OCI-LY3 (cell line): ENCODE results near the gene ABCC8.

ENCODE experiments used
- H2AFZ ChIP-seq: fragments of 200-600, 300-600 bp; shearing (Covaris generic); 2 replicates; pipeline ENCODE4 v1.6.0; 2014; ENCODE audit warnings: antibody characterized with exemption, low read depth, low read length
- H3K27ac ChIP-seq: fragments of 200-600, 300-600 bp; sonication (generic); 2 replicates; pipeline ENCODE4 v1.5.1; 2014; ENCODE audit warnings: mild to moderate bottlenecking, low read length, moderate library complexity, mixed read lengths
- H3K27me3 ChIP-seq: fragments of 200-600, 300-600 bp; sonication (generic); 2 replicates; pipeline ENCODE4 v1.6.1; 2014; ENCODE audit warnings: low read depth, low read length, mixed read lengths
- H3K36me3 ChIP-seq: fragments of 200-600, 300-600 bp; sonication (generic); replicated peaks from 2 replicates; pipeline ENCODE3; 2014; ENCODE audit warnings: low read depth, low read length, mixed read lengths
- H3K4me1 ChIP-seq: fragments of 300-600, 200-600 bp; sonication (generic); 2 replicates; pipeline ENCODE4 v1.6.1; 2014; ENCODE audit warnings: low read length, mixed read lengths
- H3K4me2 ChIP-seq: fragments of 200-600, 300-600 bp; sonication (generic); 2 replicates; pipeline ENCODE4 v1.6.1; 2014; ENCODE audit warnings: low read length, mixed read lengths
- H3K4me3 ChIP-seq: fragments of 300-600, 200-600 bp; sonication (generic); 2 replicates; pipeline ENCODE4 v1.5.1; 2014; ENCODE audit warnings: antibody characterized with exemption, mild to moderate bottlenecking, low read length, moderate library complexity
- H3K79me2 ChIP-seq: fragments of 300-600, 200-600 bp; shearing (Covaris generic); 2 replicates; pipeline ENCODE4 v1.6.1; 2014; ENCODE audit warnings: mild to moderate bottlenecking, low read length, mixed read lengths
- H3K9ac ChIP-seq: fragments of 300-600, 200-600 bp; shearing (Covaris generic); 2 replicates; pipeline ENCODE4 v1.6.0; 2014; ENCODE audit warnings: mild to moderate bottlenecking, low read length, moderate library complexity
- H3K9me3 ChIP-seq: fragments of 200-600, 300-600 bp; shearing (Covaris generic); 2 replicates; pipeline ENCODE4 v1.6.1; 2014; ENCODE audit warnings: low read length, mixed read lengths; ENCODE audit not compliant: insufficient read depth
- H4K20me1 ChIP-seq: fragments of 200-600, 300-600 bp; sonication (generic); 2 replicates; pipeline ENCODE4 v1.6.1; 2016; ENCODE audit warnings: low read length, mixed read lengths; ENCODE audit not compliant: insufficient read depth
- EZH2phosphoT487 ChIP-seq: fragments of 200-600 bp; shearing (Covaris generic); IDR thresholded peaks from 2 replicates; pipeline ENCODE4 v1.6.1; 2018; ENCODE audit warnings: antibody characterized with exemption, mixed run types, low read depth
- TF ChIP-seq, protein P1 (sequence below): fragments of 200-600, 300-600 bp; sonication (generic); IDR thresholded peaks from 2 replicates; pipeline ENCODE4 v1.5.1; 2014; ENCODE audit warnings: antibody characterized with exemption, low read length, low read depth

Gene ABCC8

DNA sequence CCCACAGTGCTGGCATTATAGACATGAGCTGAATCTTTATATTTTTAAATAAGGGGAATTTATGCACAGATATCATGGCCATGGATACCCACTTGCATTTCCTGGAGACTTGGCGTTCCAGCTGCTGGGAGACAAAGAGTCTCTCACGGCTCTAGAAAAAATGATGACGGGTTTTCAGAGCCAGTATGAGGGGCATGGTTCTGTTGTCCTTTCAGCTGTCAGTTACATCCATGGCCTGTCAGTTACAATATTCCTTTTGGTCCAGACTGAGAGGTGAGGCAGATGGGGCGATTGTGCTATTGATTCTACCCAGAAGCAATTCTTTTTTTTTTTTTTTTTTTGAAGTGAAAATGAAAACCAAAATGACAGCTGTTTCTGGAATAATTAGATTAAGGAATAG lies 37.8 kb upstream of the ABCC8 start:
- H3K36me3 ChIP-seq: no peaks in the 10 kb centered on the region
- peaks cover 61% of the 10 kb centered on the region for H3K27me3 ChIP-seq
- H3K27ac ChIP-seq: no peak overlapping the region
- no peaks in the 10 kb centered on the region for H3K4me1 ChIP-seq
- no peak for TF ChIP-seq EZH2phosphoT487
- TF ChIP-seq, protein P1, sequence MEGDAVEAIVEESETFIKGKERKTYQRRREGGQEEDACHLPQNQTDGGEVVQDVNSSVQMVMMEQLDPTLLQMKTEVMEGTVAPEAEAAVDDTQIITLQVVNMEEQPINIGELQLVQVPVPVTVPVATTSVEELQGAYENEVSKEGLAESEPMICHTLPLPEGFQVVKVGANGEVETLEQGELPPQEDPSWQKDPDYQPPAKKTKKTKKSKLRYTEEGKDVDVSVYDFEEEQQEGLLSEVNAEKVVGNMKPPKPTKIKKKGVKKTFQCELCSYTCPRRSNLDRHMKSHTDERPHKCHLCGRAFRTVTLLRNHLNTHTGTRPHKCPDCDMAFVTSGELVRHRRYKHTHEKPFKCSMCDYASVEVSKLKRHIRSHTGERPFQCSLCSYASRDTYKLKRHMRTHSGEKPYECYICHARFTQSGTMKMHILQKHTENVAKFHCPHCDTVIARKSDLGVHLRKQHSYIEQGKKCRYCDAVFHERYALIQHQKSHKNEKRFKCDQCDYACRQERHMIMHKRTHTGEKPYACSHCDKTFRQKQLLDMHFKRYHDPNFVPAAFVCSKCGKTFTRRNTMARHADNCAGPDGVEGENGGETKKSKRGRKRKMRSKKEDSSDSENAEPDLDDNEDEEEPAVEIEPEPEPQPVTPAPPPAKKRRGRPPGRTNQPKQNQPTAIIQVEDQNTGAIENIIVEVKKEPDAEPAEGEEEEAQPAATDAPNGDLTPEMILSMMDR: no peak
- H2AFZ ChIP-seq: no peak overlapping the region
- no peaks in the 10 kb centered on the region for H3K9me3 ChIP-seq
- H4K20me1 ChIP-seq: no peaks in the 10 kb centered on the region
- no peak overlapping the region for H3K4me2 ChIP-seq
- no peak overlapping the region for H3K9ac ChIP-seq
- H3K4me3 ChIP-seq: no peak overlapping the region
- no peaks in the 10 kb centered on the region for H3K79me2 ChIP-seq

GRCh38 chr11:17513853-17514252 lies 37.2 kb upstream of the ABCC8 start:
- TF ChIP-seq EZH2phosphoT487: no peak
- TF ChIP-seq, protein P1: no peak
- Histone ChIP-seq H3K9me3 (no peaks in the 10 kb centered on the region), H2AFZ (no peak overlapping the region), H4K20me1 (no peaks in the 10 kb centered on the region), H3K79me2 (no peaks in the 10 kb centered on the region), H3K27ac (no peak overlapping the region), H3K4me1 (no peaks in the 10 kb centered on the region), H3K27me3 (peaks cover 65% of the 10 kb centered on the region), H3K36me3 (no peaks in the 10 kb centered on the region), H3K4me2 (no peak overlapping the region), H3K9ac (no peak overlapping the region), H3K4me3 (no peak overlapping the region)

GRCh38 chr11:17512101-17512500 lies 35.5 kb upstream of the ABCC8 start:
- no peak overlapping the region for H2AFZ ChIP-seq
- TF ChIP-seq, protein P1: no peak
- no peak for TF ChIP-seq EZH2phosphoT487
- H3K79me2 ChIP-seq: no peaks in the 10 kb centered on the region
- no peak overlapping the region for H3K27ac ChIP-seq
- H3K27me3 ChIP-seq: peaks cover 70% of the 10 kb centered on the region
- no peaks in the 10 kb centered on the region for H3K9me3 ChIP-seq
- H3K4me1 ChIP-seq: no peaks in the 10 kb centered on the region
- H3K36me3 ChIP-seq: no peaks in the 10 kb centered on the region
- no peaks in the 10 kb centered on the region for H4K20me1 ChIP-seq
- no peak overlapping the region for H3K4me2 ChIP-seq
- no peak overlapping the region for H3K9ac ChIP-seq
- no peak overlapping the region for H3K4me3 ChIP-seq

DNA sequence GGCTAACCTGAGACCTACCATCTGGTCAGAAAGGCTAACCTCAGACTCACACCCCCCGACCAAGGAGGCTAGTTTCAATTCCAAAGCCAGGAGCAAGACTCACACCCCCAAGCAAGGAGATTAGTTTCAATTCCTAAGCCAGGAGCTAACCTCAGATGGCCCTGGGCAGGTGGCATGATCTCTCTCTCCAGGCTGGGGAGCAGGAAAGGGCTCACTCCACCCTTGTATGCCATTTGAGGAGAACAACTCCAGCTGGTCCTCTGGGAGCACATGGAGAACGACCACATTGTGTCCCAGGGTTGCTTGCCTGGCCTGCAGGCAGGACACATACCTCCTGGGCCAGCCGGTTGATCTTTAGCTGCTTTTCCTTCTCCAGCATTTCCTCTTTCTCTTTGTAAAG lies 34.9 kb upstream of the ABCC8 start:
- Histone ChIP-seq H3K9ac (no peak overlapping the region), H3K4me3 (no peak overlapping the region), H3K9me3 (no peaks in the 10 kb centered on the region), H3K36me3 (no peaks in the 10 kb centered on the region), H2AFZ (no peak overlapping the region), H3K79me2 (no peaks in the 10 kb centered on the region), H3K27me3 (peaks cover 70% of the 10 kb centered on the region), H3K4me2 (no peak overlapping the region), H3K27ac (no peak overlapping the region), H4K20me1 (no peaks in the 10 kb centered on the region), H3K4me1 (no peaks in the 10 kb centered on the region)
- TF ChIP-seq EZH2phosphoT487: no peak
- TF ChIP-seq, protein P1: no peak
